ENCODE data around the gene TRAF2.

DNA sequence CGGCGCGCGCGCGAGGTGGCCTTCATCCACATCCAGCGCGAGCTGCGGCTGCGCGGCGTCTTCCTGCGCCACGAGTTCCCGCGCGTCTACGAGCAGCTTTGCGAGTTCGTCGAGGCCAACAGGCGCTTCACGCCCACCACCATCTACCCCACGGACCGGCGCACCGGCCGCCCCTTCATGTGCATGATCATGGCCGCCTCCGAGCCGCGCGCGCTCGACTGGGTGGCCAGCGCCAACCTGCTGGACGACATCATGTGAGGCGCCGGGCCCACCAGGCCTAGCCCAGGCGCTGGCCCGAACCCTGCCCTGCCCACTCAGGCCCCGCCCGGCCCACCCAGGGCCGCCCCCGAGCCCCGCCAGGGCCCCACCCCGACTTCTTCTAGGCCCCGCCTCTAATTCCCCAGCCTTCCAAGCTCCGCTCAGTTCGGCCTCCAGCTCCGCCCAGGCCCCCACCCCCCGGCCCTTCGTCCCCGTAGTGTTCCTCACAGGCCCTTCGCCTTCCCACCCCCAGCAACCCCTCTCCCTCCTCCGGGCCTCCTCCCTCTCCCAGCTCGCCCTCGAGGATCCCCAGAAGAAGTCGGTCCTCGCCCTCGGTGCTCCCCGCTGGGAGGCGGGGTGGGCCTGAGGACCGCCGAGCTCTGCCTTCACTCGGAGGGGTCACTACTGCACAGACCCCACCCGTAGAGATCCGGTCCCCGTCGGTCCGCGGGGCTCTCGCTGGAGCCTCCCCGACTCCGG, 39.1 kb upstream of the TRAF2 start:
- TF ChIP-seq, protein P1, sequence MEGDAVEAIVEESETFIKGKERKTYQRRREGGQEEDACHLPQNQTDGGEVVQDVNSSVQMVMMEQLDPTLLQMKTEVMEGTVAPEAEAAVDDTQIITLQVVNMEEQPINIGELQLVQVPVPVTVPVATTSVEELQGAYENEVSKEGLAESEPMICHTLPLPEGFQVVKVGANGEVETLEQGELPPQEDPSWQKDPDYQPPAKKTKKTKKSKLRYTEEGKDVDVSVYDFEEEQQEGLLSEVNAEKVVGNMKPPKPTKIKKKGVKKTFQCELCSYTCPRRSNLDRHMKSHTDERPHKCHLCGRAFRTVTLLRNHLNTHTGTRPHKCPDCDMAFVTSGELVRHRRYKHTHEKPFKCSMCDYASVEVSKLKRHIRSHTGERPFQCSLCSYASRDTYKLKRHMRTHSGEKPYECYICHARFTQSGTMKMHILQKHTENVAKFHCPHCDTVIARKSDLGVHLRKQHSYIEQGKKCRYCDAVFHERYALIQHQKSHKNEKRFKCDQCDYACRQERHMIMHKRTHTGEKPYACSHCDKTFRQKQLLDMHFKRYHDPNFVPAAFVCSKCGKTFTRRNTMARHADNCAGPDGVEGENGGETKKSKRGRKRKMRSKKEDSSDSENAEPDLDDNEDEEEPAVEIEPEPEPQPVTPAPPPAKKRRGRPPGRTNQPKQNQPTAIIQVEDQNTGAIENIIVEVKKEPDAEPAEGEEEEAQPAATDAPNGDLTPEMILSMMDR (IDR thresholded peaks at IDR 0.05 in 8 of 11, conservative IDR thresholded peaks at IDR 0.05 in 3 of 11), result no peak
- TF ChIP-seq POLR2AphosphoS5 (IDR thresholded peaks at IDR 0.05) (peak in 1 of 3 donors; percentile 31), POLR2A (IDR thresholded peaks at IDR 0.05) (no peak)

Data from spleen (tissue), 7 donors.